ENCODE measurements around the gene AKAP7.

DNA sequence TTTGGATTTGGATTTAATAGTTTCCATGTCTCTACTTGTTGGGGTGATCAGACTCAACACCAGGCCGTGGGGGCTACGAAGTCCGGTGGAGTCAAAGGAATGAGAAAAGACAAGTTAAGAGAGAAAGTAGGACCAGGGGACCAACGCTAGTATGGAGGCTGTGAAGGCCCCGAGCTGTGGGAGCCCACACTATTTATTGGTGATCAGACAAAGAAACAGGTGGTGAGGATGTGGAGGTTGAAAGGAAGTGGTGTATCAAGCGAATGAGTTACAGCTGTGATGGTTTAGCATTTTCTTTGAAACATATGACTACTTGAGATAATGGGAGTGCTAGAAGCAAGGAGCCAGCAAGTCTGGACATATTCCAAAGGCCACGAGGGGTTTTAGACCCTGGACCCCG is 62.4 kb downstream of the AKAP7 start:
- TF ChIP-seq CTCF (IDR thresholded peaks at IDR 0.05) (no peak), POLR2A (IDR thresholded peaks at IDR 0.05) (no peak)

Measured in lower leg skin (tissue), 3 donors.